Sigmoid colon (tissue), 4 donors: ENCODE measurements around the gene MAD1L1.

Experiments
- EP300 ChIP-seq, 4 donors: sonication (generic); formaldehyde crosslinking; IDR thresholded peaks; one replicate each; pipeline ENCODE4 v1.6.1; 2017; ENCODE audit warnings: antibody characterized with exemption in 4 of 4
- POLR2A ChIP-seq, 2 donors: fragments of 450-650 bp; IDR thresholded peaks; one replicate each; pipeline ENCODE4 v1.6.1; 2016; ENCODE audit warnings: antibody characterized with exemption in 2 of 2, mild to moderate bottlenecking in 2 of 2, moderate library complexity in 2 of 2
- POLR2AphosphoS5 ChIP-seq, 4 donors: sonication (generic); formaldehyde crosslinking; IDR thresholded peaks; one replicate each; pipeline ENCODE4 v1.6.1; 2017; ENCODE audit warnings: antibody characterized with exemption in 4 of 4
- TF ChIP-seq, protein P1 (sequence below), 4 experiments: fragments of 450-650 bp in 3 of 4; fragments of 200-600 bp in 1 of 4; IDR thresholded peaks; one replicate each; pipeline ENCODE4 v1.5.1; 2016 to 2019; ENCODE audit warnings: antibody characterized with exemption in 4 of 4, mild to moderate bottlenecking in 3 of 4, moderate library complexity in 2 of 4

DNA sequence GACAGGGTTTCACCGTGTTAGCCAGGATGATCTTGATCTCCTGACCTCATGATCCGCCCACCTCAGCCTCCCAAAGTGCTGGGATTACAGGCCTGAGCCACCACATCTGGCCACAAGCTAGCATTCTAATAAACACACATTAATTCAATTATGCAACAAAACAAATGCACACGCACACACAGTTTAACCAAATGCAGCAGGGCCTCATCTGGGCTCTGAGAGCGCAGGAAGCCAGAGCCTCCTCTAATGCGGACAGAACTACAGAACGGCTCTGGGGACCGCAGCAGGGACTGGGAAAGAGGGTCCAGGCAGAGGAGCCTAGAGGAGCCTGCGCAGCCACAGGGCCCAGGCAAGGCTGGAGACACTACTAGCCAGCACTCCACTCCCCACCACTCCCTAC lies 3.8 kb downstream of the MAD1L1 start:
- TF ChIP-seq, protein P1, sequence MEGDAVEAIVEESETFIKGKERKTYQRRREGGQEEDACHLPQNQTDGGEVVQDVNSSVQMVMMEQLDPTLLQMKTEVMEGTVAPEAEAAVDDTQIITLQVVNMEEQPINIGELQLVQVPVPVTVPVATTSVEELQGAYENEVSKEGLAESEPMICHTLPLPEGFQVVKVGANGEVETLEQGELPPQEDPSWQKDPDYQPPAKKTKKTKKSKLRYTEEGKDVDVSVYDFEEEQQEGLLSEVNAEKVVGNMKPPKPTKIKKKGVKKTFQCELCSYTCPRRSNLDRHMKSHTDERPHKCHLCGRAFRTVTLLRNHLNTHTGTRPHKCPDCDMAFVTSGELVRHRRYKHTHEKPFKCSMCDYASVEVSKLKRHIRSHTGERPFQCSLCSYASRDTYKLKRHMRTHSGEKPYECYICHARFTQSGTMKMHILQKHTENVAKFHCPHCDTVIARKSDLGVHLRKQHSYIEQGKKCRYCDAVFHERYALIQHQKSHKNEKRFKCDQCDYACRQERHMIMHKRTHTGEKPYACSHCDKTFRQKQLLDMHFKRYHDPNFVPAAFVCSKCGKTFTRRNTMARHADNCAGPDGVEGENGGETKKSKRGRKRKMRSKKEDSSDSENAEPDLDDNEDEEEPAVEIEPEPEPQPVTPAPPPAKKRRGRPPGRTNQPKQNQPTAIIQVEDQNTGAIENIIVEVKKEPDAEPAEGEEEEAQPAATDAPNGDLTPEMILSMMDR (IDR thresholded peaks at IDR 0.05): no peak
- TF ChIP-seq POLR2AphosphoS5 (IDR thresholded peaks at IDR 0.05) (no peak), POLR2A (IDR thresholded peaks at IDR 0.05) (no peak), EP300 (IDR thresholded peaks at IDR 0.05) (no peak)
